Activated CD4-positive, alpha-beta T cell treated with anti-CD3 and anti-CD28 coated beads, Interleukin-2, Interleukin-4, amounts not matched to agents 100 ng/mL and 50 ng/mL, durations not matched to agents 16 hours and 8 hours (primary cell): ENCODE results near the gene RIMBP3B.
"Not testable (repeated sequence)": the region's sequence is repeated elsewhere in the genome, so short reads cannot be mapped to it uniquely, and the experiment has no call there.

Experiments used
- DNase-seq: peaks from one replicate; pipeline ENCODE4 v3.0.0-alpha.2; 2020; ENCODE audit warnings: low spot score

RIMBP3B gene, protein sequence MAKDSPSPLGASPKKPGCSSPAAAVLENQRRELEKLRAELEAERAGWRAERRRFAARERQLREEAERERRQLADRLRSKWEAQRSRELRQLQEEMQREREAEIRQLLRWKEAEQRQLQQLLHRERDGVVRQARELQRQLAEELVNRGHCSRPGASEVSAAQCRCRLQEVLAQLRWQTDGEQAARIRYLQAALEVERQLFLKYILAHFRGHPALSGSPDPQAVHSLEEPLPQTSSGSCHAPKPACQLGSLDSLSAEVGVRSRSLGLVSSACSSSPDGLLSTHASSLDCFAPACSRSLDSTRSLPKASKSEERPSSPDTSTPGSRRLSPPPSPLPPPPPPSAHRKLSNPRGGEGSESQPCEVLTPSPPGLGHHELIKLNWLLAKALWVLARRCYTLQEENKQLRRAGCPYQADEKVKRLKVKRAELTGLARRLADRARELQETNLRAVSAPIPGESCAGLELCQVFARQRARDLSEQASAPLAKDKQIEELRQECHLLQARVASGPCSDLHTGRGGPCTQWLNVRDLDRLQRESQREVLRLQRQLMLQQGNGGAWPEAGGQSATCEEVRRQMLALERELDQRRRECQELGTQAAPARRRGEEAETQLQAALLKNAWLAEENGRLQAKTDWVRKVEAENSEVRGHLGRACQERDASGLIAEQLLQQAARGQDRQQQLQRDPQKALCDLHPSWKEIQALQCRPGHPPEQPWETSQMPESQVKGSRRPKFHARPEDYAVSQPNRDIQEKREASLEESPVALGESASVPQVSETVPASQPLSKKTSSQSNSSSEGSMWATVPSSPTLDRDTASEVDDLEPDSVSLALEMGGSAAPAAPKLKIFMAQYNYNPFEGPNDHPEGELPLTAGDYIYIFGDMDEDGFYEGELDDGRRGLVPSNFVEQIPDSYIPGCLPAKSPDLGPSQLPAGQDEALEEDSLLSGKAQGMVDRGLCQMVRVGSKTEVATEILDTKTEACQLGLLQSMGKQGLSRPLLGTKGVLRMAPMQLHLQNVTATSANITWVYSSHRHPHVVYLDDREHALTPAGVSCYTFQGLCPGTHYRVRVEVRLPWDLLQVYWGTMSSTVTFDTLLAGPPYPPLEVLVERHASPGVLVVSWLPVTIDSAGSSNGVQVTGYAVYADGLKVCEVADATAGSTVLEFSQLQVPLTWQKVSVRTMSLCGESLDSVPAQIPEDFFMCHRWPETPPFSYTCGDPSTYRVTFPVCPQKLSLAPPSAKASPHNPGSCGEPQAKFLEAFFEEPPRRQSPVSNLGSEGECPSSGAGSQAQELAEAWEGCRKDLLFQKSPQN (N-terminal part only)

DNA sequence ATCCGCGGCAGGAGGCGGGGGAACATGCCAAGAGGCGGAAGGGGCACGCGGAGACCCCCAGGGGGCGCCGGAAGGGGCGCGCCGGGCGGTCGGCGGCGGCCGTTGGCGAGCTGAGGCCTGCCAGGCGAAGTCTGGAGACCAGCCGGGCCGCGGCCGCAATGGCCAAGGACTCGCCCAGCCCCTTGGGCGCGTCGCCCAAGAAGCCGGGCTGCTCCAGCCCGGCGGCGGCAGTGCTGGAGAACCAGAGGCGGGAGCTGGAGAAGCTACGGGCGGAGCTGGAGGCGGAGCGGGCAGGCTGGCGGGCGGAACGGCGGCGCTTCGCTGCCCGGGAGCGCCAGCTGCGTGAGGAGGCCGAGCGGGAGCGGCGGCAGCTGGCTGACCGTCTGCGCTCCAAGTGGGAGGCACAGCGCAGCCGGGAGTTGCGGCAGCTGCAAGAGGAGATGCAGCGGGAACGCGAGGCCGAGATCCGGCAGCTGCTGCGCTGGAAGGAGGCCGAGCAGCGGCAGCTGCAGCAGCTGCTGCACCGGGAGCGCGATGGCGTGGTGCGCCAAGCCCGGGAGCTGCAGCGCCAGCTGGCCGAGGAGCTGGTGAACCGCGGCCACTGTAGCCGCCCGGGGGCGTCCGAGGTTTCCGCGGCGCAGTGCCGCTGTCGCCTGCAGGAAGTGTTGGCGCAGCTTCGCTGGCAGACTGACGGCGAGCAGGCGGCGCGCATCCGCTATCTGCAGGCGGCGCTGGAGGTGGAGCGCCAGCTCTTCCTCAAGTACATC, at the start of gene RIMBP3B:
Gene RIMBP3B (plus strand): TSS at position 51 of the 767 bp plus-strand sequence. CDS start 108 bp downstream, at position 159.
- DNase-seq: not testable (repeated sequence)

DNA sequence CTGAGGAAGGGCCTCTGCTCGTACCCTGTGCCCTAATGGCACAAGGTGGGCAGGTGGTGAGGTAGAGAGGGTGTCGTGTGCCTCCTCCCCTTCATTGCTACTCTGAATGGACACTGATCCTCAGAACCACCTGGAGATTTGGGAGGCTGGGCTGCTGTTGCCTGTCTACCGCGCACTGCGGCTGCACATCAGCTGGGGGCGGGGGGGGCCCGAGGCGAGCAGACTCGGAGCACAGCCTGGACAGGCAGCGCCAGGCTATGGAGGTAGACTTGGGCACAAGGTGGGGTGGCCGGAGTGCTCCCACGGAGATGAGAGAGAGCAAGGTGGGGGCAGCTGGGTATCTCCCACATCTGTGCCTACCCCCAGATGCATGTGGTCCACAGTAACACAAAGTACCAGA, 26.0 kb upstream of the RIMBP3B start:
- not testable (repeated sequence) for DNase-seq

DNA sequence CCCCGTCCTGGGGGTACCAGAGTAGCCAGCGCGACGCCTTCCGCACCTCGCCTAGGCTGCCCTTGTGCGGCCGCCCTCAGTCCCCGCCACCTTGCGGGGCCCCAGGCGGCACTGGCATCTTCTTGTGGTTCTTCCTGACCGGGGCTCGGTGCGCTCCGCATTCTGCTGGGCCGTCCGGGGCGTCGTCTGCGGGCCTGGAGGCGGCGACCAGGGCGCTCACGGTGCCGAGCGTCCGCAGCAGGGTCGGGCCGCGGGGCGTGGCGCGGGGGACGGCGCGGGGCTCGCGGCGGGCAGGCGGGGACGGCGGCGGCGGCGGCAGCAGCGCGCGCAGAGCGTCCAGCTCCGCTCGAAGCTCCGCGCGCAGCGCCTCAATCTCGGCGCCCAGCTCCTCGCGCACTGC, 23.0 kb upstream of the RIMBP3B start:
- DNase-seq: not testable (repeated sequence)

DNA sequence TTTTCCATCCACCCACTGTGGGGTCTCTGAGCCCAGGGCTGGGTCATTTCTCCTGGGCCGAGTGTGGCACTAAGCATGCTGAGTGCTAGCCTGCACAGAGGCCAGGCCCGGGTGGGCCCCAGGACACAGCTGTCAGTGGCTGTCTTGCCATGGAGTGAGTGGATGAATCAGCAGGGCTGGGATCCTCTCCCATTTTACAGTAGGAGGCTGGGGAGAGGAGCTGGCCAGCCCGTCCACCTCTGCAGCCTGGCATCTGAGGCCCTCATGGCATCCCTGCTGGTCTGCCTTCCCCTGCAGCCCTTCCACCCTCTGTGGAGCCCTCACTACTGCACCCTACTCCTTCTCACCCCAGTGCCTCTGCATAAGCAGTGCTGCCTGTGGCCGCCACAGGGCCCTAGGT, 21.1 kb upstream of the RIMBP3B start:
- DNase-seq: not testable (repeated sequence)

DNA sequence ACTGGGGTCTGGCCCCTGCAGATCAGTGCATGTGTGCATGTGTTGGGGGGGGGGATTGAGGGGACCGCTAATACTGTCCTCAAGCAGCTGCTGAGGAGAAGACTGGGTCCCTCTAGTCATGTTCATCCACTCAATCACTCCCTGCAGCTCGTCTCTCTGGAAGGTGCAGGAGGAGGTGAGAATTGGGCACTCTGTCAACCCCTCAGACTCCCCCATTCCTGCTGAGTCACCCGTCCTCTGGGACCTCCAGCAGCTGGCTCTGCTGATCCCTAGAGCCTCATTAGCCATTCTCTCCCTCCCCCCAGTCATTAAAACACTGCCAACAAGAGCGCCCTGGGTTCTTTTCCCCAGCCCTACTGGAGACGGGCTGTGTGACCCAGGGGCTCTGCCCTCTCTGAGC, 20.5 kb upstream of the RIMBP3B start:
- not testable (repeated sequence) for DNase-seq

DNA sequence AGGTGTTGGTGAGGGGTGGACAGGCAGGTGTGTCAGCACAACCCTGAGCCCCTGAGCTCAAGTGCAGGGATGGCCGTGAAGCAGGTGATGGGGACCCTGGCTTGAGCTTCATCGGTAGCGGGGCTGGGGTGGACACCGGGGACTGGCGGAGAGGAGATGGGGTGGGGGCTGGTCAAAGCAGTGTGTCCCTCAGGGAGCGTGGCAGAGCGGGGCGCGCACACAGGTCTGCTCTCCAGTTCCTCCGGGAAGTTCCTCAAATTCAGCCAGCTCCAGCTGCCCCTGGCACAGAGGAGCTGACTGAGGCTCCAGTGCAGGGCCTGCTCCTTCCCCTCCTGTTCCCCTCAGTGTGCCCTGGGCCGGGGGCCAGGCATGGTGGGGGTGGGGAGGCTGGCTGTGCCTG, 19.7 kb upstream of the RIMBP3B start:
- not testable (repeated sequence) for DNase-seq

DNA sequence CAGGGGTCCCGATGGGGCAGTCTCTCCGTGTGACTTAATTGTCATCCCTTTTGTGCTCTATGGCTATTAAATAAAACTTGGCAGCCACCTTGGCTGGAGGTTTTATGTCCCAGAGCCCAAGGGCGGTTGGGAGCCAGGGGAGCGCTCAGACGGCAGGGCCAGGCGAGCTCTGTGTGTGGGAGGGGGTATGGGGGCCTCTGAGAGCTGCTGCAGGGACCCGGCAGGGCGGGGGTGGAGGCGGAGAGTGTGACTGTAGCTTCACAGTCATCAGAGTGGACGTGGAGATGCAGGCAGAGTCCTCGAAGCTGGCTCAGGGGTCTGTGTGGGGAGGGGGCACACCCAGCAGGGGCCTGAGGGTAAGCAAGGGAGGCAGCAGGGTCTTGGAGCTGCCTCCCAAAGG, 19.2 kb upstream of the RIMBP3B start:
- DNase-seq: not testable (repeated sequence)

DNA sequence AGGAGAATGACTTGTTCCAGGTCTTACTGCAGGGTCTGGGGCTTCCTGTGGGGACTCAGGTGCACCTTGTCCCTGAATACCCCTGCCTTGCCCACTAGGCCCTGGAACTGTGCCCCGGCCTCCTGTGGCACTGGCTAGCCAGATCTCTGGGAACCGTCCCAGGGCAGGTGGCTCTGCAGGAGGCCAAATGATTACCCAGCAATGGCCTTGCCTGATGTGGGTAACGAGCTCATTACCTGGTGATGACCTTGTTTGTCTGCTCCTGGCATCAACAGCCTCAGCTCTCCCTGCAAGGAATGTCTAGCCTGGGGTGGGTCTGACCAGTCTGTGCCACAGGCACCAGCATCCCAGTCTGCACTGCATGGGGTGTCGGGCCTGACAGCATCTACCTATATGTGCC, 18.2 kb upstream of the RIMBP3B start:
- not testable (repeated sequence) for DNase-seq

DNA sequence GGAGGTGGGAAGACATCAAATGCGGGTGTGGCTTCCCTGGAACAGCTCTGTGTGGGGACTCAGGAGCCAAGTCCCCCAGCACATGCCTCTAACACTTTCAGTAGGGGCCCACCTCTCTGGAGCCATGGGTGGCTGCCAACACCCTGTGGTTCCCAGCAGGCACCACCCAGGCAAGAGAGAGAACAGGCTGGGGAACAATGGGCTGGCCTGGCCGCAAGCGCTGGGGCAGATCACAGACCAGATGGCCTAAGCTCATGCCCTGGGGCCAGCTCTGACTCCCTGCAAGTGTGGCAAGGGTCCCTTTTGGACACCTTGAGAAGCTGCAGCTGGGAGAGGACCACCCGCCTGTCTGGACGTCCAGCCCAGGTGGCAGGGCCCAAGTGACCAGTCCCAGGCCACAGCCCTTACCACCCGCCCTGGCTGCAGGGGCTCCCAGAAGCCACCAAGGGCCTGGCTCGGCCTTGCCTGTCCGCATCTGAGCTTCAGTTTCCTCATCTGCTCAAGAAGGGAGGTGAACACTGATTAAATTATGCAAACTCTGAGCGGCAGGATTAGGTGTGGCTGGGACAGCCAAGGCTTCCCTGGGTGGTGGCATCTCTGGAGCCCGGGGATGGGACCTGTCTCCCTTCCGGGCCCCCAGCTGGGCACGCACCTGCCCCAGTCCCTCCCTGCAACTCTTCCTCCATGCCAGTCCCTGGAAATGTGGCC, 14.8 kb upstream of the RIMBP3B start:
- not testable (repeated sequence) for DNase-seq

DNA sequence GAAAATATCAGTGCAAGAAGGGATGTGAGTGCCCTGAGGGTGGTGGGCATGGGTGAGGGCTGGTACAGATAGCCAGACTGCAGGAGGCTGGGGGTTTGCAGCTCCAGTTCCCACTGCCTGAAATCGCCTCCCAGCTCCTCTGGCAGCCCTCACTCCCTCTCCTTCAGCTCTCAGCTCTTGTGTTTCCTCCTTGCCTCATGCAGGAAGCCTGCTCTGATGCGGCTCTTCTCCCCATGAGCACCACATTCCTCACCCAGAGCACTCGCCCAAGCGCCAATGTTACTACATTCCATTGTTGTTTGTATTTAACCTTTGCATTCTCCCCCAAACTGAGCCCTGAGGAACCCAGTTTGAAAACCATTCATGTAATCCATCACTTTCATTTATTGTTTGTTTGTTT, 7.7 kb upstream of the RIMBP3B start:
- DNase-seq: not testable (repeated sequence)

DNA sequence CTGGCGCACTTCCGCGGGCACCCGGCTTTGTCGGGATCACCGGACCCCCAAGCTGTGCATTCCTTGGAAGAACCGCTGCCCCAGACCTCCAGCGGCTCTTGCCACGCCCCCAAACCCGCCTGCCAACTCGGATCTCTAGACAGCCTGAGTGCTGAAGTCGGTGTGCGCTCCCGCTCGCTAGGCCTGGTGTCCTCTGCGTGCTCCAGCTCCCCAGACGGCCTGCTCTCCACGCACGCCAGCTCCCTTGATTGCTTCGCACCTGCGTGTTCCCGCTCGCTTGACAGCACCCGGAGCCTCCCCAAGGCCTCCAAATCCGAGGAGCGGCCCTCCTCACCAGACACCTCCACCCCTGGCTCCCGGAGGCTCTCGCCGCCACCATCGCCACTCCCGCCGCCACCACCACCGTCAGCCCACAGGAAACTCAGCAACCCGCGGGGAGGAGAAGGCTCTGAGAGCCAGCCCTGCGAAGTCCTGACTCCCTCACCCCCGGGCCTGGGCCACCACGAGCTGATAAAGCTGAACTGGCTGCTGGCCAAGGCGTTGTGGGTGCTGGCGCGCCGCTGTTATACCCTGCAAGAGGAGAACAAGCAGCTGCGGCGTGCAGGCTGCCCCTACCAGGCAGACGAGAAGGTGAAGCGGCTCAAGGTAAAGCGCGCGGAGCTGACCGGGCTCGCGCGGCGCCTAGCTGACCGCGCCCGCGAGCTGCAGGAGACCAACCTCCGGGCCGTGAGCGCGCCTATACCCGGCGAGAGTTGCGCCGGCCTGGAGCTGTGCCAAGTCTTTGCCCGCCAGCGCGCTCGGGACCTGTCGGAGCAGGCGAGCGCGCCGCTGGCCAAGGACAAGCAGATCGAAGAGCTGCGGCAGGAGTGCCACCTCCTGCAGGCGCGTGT, 1.2 kb downstream of the RIMBP3B start:
- DNase-seq: not testable (repeated sequence)

DNA sequence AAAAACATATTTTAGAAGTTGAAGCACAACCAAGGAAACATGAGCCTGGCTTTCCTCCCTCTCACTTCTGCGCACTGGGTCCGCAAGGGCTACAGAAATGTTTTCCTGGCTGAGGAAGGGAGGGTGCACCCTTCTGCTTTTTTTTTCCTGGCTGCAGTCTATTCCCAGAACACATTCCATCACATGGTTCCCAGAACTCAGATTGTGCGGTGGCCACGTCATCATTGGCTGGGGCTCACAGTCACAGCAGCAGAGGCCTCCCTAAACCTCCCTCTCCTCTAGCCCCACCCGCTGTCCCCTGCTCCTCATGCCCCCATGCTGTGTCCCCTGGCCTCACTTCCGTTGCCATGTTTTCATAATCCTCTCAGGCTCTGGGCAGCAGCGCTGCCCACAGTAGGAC, 5.9 kb downstream of the RIMBP3B start:
- not testable (repeated sequence) for DNase-seq

DNA sequence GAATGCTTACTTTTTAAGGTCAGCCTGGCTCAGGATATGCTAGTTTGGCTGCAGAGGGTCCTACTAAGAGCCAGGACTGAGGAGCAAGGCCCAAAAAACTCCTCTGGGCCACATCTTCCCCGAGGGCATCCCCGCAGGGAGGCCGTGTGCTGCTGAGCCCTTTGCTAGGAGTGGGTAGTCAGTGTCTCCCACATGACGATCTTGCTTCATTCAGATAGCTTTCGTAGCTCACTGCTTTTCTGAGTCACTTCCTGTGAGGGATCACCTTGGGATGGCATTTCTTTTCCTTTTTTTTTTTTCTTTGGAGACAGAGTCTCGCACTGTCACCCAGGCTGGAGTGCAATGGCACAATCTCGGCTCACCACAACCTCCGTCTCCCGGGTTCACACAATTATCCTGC, 6.5 kb downstream of the RIMBP3B start:
- DNase-seq: not testable (repeated sequence)

DNA sequence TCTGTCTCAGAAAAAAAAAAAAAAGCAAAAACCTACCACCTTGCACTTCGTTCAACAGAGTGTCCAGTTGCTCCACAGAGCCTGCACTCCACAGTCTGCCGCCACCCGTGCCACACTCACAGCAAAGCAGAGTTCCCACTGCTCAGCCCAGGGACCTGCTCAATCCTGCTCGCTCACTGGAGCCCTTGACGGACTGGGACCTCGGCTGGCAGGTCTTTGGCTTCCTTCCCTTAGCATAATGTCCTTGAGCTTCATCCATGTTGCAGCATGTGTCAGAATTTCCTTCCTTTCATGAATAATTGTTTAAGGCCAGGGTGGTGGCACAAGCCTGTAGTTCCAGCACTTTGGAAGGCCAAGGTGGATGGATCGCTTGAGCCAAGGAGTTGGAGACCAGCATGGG, 11.1 kb downstream of the RIMBP3B start:
- not testable (repeated sequence) for DNase-seq

DNA sequence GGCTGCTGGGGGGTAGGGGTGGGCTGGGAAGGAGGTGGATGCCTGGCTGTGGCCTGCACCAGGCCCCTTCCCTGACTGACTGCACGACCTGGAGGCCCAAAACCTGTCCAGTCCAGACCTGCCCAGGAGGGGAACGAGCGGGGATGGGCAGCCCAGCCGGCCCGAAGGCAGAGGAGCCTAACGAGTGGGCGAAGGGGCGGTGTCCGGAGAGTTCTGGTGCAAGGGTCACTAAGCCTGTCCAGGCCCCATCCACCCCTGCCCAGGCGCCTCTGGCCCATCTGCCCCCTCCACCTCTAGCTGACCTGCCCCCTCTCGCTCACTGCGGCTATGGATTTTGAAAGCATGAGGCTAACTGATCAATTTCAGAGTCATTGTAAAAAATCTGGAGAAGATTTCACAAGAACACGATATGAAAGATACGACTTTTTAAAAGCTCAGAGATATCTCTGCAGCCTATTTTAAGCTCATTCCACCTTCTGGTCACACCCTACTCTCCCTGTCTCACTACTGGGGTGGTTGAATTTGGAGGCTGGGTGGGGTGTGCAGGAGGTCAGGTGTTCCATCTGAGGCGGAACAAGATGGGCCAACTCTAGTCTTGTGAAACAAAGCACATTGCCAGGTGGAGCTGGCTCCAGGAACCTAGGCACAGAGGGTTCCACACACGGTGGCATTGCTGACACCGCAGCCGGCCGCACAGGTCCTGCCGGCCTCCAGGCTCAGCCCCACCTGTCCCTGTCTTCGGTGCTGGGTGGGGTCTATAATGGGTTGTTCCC, 17.8 kb downstream of the RIMBP3B start:
- not testable (repeated sequence) for DNase-seq

DNA sequence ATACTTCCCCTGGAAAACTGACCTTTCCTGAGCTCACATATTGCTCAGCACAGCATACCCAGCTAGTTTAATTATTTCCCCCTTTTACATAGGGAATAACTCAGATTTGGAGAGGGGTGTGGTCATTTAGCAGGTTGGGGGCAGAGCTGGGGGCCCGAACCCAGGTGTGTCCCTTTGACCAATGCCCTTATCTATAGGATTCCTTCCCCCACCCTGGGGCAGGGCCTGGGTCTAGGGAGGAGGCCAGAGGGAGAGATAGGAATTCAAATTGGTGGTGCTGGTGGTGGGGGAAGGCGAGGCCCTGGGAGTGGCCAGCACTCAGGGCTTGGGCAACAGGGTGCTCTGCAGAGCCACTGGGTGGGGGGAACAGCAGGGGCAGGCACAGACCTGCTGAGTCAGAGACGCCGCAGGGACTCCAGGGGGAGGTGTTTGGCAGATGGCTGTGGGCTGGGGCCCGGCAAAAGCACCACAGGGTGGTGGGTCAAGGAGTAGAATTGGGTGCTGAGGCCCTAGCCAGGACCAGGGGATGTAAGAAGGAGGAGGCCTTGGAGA, 19.3 kb downstream of the RIMBP3B start:
- DNase-seq: not testable (repeated sequence)

DNA sequence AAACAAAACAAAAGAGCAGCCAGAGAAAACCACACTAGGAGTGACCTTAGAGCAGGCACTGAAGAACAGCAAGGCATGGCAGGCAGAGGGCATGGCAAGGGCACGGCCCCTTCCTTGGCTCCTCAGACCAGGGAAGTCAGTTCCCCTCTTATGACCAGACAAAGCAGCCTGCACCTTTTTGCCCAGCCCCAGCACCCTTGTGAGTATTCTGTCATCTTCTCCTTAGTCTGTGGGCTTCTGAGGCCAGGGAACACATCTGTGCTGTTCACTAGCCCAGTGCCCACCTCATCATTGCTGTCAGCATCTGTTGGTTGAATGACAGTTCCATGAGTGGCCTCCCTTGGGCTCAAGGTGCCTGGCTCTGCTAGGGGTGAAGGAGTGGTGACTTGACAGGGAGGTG, 23.6 kb downstream of the RIMBP3B start:
- DNase-seq: not testable (repeated sequence)

DNA sequence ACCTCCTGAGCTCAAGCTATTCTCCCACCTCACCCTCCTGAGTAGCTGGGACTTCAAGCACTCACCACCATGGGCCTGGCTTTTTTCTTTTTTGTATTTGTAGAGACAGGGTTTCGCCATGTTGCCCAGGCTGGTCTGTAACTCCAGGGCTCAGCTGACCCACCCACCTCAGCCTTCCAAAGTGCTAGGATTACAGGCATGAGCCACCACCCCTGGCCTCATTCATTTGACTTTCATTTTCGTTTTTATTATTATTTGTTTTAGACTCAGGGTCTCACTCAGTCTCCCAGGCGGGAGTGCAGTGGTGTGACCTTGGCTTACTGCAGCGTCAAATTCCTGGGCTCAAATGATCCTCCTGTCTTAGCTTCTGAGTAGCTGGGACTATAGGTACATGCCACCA, 24.2 kb downstream of the RIMBP3B start:
- not testable (repeated sequence) for DNase-seq
